GM06990 (cell line): Measurements from ENCODE around the gene ADAMTS13.

Experiments used
- DNase-seq: peaks from one replicate; pipeline ENCODE4 v3.0.0-alpha.2; 2011; ENCODE audit not compliant: insufficient read length; ENCODE audit errors: extremely low read depth
- H3K27me3 ChIP-seq: replicated peaks from 2 replicates; pipeline ENCODE4 v1.6.0; 2011; ENCODE audit warnings: low read length; ENCODE audit not compliant: control insufficient read depth, insufficient read depth
- H3K36me3 ChIP-seq: 2 replicates; pipeline ENCODE4 v1.5.1; 2011; ENCODE audit warnings: low read length; ENCODE audit not compliant: control insufficient read depth, insufficient read depth
- H3K4me3 ChIP-seq: replicated peaks from 2 replicates; pipeline ENCODE4 v1.5.1; 2011; ENCODE audit warnings: low read depth, mild to moderate bottlenecking, control low read depth, low read length
- CTCF ChIP-seq: IDR thresholded peaks from 2 replicates; pipeline ENCODE4 v1.5.1; 2011; ENCODE audit warnings: low read length, control low read depth, mild to moderate bottlenecking, inconsistent platforms; ENCODE audit not compliant: insufficient read depth, poor library complexity, severe bottlenecking

ADAMTS13 gene

GRCh38 chr9:133492061-133493021 is 70.2 kb downstream of the ADAMTS13 start:
- no peak for DNase-seq
- Histone ChIP-seq H3K4me3 (no peak overlapping the region), H3K36me3 (no peaks in the 10 kb centered on the region), H3K27me3 (no peaks in the 10 kb centered on the region; the same call in 1 of the 2 replicates)
- no peak for TF ChIP-seq CTCF

- TF ChIP-seq CTCF: no peak
- H3K36me3 ChIP-seq: no peaks in the 10 kb centered on the region
- no peaks in the 10 kb centered on the region; the same call in 1 of the 2 replicates for H3K27me3 ChIP-seq
- no peak for DNase-seq
- H3K4me3 ChIP-seq: no peak overlapping the region
These were observed 71.3 kb downstream of the ADAMTS13 start for GRCh38 chr9:133493428-133493827.

GRCh38 chr9:133493845-133494540 is 71.8 kb downstream of the ADAMTS13 start:
- no peaks in the 10 kb centered on the region for H3K36me3 ChIP-seq
- H3K4me3 ChIP-seq: no peak overlapping the region
- no peak for DNase-seq
- no peaks in the 10 kb centered on the region; the same call in 1 of the 2 replicates for H3K27me3 ChIP-seq
- TF ChIP-seq CTCF: no peak

- TF ChIP-seq CTCF: no peak
- H3K27me3 ChIP-seq: no peaks in the 10 kb centered on the region
- no peak for DNase-seq
- H3K4me3 ChIP-seq: no peak overlapping the region
- no peaks in the 10 kb centered on the region for H3K36me3 ChIP-seq
These were observed 72.6 kb downstream of the ADAMTS13 start for GRCh38 chr9:133494636-133495326.

GRCh38 chr9:133495327-133496293 is 73.4 kb downstream of the ADAMTS13 start:
- Histone ChIP-seq H3K27me3 (no peaks in the 10 kb centered on the region; the same call in 1 of the 2 replicates), H3K36me3 (no peaks in the 10 kb centered on the region), H3K4me3 (no peak overlapping the region)
- no peak for TF ChIP-seq CTCF
- no peak for DNase-seq
